ENCODE results near the gene RNF126. TPM values are rescaled to one million over a fixed set of nuclear protein-coding genes. Genes with fewer than 3 reads are reported as not detected.

The RNF126 gene
- polyA plus RNA-seq, 1 donor (not counting 4 experiments of a cell fraction or from before 2014, with no cell fraction given), result 8.2 TPM

DNA sequence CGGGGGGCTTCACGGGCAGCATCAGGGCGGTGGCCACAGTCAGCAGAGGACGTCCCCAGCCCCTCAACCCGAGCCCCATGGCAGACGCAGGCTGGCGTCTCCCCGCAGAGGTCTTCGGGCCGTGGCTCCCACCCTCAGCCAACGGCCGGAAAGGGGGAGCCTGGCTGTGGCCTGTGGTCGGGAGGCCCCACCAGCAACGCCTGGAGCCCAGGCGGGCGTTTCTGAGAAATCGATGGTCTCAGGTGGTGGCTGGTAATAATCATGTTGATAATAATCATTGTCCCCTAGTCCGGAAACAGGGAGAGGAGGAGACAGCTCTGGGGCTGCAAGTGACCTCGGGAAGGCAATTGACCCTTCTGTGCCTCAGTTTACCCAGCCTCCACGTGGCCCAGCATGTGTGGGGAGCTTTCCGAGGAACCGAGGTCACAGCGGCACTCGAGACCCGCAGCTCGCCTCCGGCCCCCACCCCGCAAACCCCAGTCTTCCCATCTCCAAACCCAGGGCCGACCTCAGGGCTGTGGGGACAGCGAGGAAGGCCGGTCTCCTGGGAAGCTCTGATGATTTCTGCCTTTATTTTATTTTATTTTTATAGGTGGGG lies 32.4 kb upstream of the RNF126 start, which contains the start of gene PRSS57:
Gene PRSS57, minus strand, starts transcription at position 101 of the 598 bp plus-strand sequence. Its CDS starts 22 bp downstream, at position 79.
- no peak within 1 kb of the TSS for H3K27ac ChIP-seq (ENCODE audit: control insufficient read depth, insufficient read depth, low read length)
- no peak for TF ChIP-seq EZH2 (IDR thresholded peaks at IDR 0.05; ENCODE audit: low read length)
- TF ChIP-seq, protein P1, sequence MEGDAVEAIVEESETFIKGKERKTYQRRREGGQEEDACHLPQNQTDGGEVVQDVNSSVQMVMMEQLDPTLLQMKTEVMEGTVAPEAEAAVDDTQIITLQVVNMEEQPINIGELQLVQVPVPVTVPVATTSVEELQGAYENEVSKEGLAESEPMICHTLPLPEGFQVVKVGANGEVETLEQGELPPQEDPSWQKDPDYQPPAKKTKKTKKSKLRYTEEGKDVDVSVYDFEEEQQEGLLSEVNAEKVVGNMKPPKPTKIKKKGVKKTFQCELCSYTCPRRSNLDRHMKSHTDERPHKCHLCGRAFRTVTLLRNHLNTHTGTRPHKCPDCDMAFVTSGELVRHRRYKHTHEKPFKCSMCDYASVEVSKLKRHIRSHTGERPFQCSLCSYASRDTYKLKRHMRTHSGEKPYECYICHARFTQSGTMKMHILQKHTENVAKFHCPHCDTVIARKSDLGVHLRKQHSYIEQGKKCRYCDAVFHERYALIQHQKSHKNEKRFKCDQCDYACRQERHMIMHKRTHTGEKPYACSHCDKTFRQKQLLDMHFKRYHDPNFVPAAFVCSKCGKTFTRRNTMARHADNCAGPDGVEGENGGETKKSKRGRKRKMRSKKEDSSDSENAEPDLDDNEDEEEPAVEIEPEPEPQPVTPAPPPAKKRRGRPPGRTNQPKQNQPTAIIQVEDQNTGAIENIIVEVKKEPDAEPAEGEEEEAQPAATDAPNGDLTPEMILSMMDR (optimal IDR thresholded peaks at IDR 0.05 in 1 of 3, IDR thresholded peaks at IDR 0.05 in 1 of 3, conservative IDR thresholded peaks at IDR 0.05 in 1 of 3; ENCODE audit: extremely low read depth in 1 of 3, insufficient read depth in 2 of 3, low read length in 3 of 3), result no peak
- no peak within 1 kb of the TSS for H3K9ac ChIP-seq (ENCODE audit: control insufficient read depth, extremely low read depth, insufficient read depth, low read length)
- H3K79me2 ChIP-seq (ENCODE audit: control insufficient read depth, insufficient read depth, low read length), result no peaks in the 10 kb centered on the region
- no peaks in the 10 kb centered on the region for H3K9me1 ChIP-seq (ENCODE audit: control insufficient read depth, extremely low read depth, insufficient read depth, low read length)
- no peak for FAIRE-seq
- no peaks in the 10 kb centered on the region for H4K20me1 ChIP-seq (ENCODE audit: control insufficient read depth, extremely low read depth, insufficient read depth, low read length)
- H3K4me1 ChIP-seq (ENCODE audit: control insufficient read depth, extremely low read depth, insufficient read depth, low read length), result no peaks in the 10 kb centered on the region
- no peak within 1 kb of the TSS for H2AFZ ChIP-seq (ENCODE audit: control insufficient read depth, low read length)
- no peaks in the 10 kb centered on the region for H3K9me3 ChIP-seq (ENCODE audit: control insufficient read depth, low read depth, low read length)
- no peak within 1 kb of the TSS for H3K4me3 ChIP-seq (ENCODE audit: control insufficient read depth in 2 of 3, extremely low read depth in 1 of 3, insufficient read depth in 2 of 3, low read depth in 1 of 3, low read length in 3 of 3)
- peaks cover 4% of the 10 kb centered on the region for H3K27me3 ChIP-seq (ENCODE audit: control insufficient read depth, extremely low read depth, insufficient read depth, low read length)
- dilution Hi-C loops (cut with MboI; ENCODE audit: extremely low pct_ligation_motif_present, low sequenced_read_pairs), result no loop called here
- no peaks in the 10 kb centered on the region for H3K36me3 ChIP-seq (ENCODE audit: control insufficient read depth in 2 of 2, extremely low read depth in 1 of 2, insufficient read depth in 2 of 2, low read length in 2 of 2)
- no peak for DNase-seq (ENCODE audit: low read depth, low spot score)
- H3K4me2 ChIP-seq (ENCODE audit: control insufficient read depth, extremely low read depth, insufficient read depth, low read depth, low read length), result no peak within 1 kb of the TSS

DNA sequence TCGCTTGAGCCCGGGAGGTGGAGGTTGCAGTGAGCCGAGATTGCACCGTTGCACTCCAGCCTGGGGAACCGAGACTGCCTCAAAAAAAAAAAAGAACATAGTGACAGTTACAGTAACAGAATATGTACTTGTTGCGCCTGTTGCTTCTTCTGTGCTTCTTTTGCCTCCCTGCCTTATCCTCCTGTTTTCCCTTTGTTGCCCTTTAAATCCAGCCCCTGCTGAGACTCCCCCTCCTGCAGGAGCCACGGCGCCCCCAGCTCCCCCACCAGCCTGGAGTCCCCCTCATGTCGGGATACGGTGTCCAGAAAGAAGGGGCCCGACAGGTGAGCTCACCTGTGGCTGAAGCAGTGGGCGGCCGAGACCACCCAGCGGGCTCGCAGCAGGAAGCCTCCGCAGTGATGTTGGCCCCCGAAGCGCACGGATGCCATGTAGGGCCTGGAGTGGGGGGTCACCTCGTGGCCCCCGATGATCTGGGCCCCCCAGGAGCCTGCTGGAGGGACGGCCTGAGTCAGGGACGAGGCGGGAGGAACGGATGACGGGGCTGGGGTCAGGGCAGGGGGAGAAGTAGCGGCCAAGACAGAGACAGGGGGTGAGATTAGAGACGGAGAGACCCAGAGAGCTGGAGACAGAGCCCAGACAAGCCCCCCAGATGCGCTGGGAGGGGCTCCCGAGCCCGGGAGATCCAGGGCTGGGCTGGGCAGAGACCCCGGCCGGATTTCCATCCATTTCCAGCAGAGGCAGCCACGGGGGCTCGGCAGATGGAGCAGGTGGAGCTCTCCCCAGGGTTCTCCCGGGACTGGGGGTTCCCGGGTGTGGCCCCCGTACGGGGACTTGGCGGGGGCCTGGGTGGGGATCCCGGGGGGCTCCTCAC lies 31.7 kb upstream of the RNF126 start:
- no peaks in the 10 kb centered on the region for H4K20me1 ChIP-seq (ENCODE audit: control insufficient read depth, extremely low read depth, insufficient read depth, low read length)
- no peaks in the 10 kb centered on the region for H3K9me1 ChIP-seq (ENCODE audit: control insufficient read depth, extremely low read depth, insufficient read depth, low read length)
- no peak overlapping the region for H2AFZ ChIP-seq (ENCODE audit: control insufficient read depth, low read length)
- TF ChIP-seq, protein P1 (optimal IDR thresholded peaks at IDR 0.05 in 1 of 3, IDR thresholded peaks at IDR 0.05 in 1 of 3, conservative IDR thresholded peaks at IDR 0.05 in 1 of 3; ENCODE audit: extremely low read depth in 1 of 3, insufficient read depth in 2 of 3, low read length in 3 of 3), result no peak
- TF ChIP-seq EZH2 (IDR thresholded peaks at IDR 0.05; ENCODE audit: low read length), result no peak
- DNase-seq (ENCODE audit: low read depth, low spot score), result no peak
- no peaks in the 10 kb centered on the region for H3K4me1 ChIP-seq (ENCODE audit: control insufficient read depth, extremely low read depth, insufficient read depth, low read length)
- no peaks in the 10 kb centered on the region for H3K36me3 ChIP-seq (ENCODE audit: control insufficient read depth in 2 of 2, extremely low read depth in 1 of 2, insufficient read depth in 2 of 2, low read length in 2 of 2)
- H3K4me2 ChIP-seq (ENCODE audit: control insufficient read depth, extremely low read depth, insufficient read depth, low read depth, low read length), result no peak overlapping the region
- H3K27me3 ChIP-seq (ENCODE audit: control insufficient read depth, extremely low read depth, insufficient read depth, low read length), result peaks cover 4% of the 10 kb centered on the region
- H3K27ac ChIP-seq (ENCODE audit: control insufficient read depth, insufficient read depth, low read length), result no peak overlapping the region
- dilution Hi-C loops (cut with MboI; ENCODE audit: extremely low pct_ligation_motif_present, low sequenced_read_pairs), result no loop called here
- no peak overlapping the region for H3K9ac ChIP-seq (ENCODE audit: control insufficient read depth, extremely low read depth, insufficient read depth, low read length)
- no peaks in the 10 kb centered on the region for H3K79me2 ChIP-seq (ENCODE audit: control insufficient read depth, insufficient read depth, low read length)
- FAIRE-seq, result no peak
- H3K4me3 ChIP-seq (ENCODE audit: control insufficient read depth in 2 of 3, extremely low read depth in 1 of 3, insufficient read depth in 2 of 3, low read depth in 1 of 3, low read length in 3 of 3), result no peak overlapping the region
- H3K9me3 ChIP-seq (ENCODE audit: control insufficient read depth, low read depth, low read length), result no peaks in the 10 kb centered on the region
